GM19455 (cell line): ENCODE results near the gene MARCHF2.
A peak's percentile ranks its signal among the peaks of the same experiment; 100 is the strongest.
"Not testable (repeated sequence)": the region's sequence is repeated elsewhere in the genome, so short reads cannot be mapped to it uniquely, and the experiment has no call there.

ENCODE experiments used
- ATAC-seq: cut with Tn5 transposase; IDR thresholded peaks from one replicate; pipeline ENCODE4 v1.9.1; 2021; ENCODE audit not compliant: unreplicated experiment

Gene MARCHF2, protein sequence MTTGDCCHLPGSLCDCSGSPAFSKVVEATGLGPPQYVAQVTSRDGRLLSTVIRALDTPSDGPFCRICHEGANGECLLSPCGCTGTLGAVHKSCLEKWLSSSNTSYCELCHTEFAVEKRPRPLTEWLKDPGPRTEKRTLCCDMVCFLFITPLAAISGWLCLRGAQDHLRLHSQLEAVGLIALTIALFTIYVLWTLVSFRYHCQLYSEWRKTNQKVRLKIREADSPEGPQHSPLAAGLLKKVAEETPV

GRCh38 chr19:8412783-8413628 is at the start of gene MARCHF2:
TSS of gene MARCHF2 (plus strand) at chr19:8413305. CDS start at chr19:8421841, 8,536 bp downstream.
- ATAC-seq = peak; percentile 98

DNA sequence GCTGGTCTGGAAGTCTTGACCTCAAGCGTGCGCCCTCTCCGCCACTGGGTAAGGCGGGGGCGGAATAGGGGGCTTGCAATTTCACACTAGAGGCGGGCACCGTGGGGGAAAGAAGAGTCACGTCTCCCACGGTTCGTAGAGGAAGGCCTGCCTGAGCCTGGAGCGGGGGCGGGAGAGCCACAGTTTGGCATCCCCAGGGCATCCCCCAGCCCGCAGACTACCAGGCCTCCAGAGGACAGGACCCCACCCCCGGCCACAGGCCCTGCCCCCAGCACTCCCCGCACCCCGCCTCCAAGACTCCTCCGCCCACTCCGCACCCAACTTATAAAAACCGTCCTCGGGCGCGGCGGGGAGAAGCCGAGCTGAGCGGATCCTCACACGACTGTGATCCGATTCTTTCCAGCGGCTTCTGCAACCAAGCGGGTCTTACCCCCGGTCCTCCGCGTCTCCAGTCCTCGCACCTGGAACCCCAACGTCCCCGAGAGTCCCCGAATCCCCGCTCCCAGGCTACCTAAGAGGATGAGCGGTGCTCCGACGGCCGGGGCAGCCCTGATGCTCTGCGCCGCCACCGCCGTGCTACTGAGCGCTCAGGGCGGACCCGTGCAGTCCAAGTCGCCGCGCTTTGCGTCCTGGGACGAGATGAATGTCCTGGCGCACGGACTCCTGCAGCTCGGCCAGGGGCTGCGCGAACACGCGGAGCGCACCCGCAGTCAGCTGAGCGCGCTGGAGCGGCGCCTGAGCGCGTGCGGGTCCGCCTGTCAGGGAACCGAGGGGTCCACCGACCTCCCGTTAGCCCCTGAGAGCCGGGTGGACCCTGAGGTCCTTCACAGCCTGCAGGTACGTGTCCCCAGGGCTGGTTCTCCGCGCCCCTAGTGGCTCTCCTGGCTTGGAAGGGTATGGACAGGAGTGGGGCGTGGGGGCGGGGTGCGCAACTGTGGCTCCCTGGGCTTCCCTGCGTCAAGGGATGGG is 49.0 kb upstream of the MARCHF2 start, which contains the start of gene ANGPTL4:
Gene ANGPTL4 (plus strand): TSS at position 353 of the 969 bp plus-strand sequence. CDS start 167 bp downstream, at position 520.
- ATAC-seq = no peak

DNA sequence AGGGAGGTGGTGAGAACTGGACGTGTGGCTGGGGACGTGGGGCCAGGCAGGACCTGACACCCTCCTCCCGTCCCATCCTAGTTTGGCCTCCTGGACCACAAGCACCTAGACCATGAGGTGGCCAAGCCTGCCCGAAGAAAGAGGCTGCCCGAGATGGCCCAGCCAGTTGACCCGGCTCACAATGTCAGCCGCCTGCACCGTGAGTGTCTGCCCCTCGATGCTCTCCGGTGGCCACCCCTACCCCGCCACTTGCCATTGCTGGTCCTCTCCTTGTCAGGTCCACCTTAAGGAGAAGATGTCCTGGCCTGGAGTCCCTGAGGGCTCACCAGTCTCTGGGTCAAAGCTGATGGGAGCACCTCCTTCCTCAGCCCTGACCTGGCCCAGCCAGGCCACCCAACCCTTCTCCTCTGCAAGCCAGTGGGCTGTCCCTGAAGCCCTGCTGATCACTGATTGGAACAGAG is 47.0 kb upstream of the MARCHF2 start:
- no peak for ATAC-seq

GRCh38 chr19:8366961-8367326 is 46.2 kb upstream of the MARCHF2 start:
- ATAC-seq = no peak

DNA sequence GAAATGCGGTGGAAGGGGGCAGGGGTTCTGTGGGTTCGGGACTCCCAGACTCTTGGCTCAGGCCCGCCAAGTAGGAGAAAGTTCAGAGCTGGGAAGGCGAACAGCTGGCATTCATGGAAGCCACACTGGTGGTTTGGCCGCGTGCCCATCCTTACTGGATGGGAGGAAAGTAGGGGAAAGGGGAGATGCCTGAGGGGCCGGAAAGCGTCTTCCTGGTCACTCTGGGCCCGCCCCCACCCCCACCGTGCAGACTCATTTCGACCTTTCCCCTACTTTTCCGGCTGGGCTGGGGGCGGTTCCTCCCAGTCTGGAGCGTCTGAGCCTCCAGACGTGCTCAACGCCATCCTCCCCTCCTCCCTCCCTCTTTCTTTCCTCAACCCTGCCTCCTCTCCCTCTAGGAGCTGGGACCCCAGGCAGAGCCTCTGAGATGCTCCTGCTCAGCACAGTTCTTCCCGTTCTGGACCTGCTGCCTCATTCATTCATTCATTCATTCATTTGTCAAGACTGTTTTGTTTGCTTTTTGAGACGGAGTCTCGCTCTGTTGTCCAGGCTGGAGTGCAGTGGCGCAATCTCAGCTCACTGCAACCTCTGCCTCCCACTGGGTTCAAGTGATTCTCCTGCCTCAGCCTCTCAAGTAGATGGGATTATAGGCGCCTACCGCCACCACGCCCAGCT is 45.6 kb upstream of the MARCHF2 start:
- ATAC-seq = no peak

DNA sequence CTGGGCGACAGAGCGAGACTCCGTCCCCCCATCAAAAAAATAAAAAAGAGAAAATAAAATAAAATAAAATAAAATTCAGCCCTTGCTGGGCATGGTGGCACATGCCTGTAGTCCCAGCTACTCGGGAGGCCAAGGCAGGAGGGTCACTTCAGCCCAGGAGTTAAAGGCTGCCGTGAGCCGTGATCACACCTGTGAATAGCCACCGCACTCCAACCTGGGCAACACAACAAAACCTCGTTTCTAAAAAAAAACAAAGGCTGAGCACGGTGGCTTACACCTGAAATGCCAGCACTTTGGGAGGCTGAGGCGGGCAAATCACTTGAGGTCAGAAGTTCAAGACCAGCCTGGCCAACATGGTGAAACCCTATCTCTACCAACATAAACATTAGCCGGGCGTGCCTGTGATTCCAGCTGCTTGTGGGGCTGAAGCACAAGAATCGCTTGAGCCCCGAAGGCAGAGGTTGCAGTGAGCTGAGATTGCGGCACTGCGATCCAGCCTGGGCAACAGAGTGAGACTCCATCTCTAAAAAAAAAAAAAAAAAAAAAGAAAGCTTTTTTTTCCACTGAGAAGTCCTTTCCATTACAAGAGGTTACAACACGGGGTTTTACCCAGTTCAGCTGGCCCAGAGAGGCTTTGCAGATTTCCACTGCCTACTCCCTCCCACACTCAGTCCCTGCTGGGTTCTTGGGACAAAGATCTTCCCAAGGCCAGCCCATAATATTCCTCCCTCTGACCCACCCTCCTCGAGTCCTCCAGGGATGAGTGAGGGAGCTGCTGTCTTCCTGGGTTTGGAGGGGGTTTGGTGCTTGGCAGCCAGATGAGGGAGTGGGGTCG is 42.7 kb upstream of the MARCHF2 start:
- ATAC-seq = no peak

DNA sequence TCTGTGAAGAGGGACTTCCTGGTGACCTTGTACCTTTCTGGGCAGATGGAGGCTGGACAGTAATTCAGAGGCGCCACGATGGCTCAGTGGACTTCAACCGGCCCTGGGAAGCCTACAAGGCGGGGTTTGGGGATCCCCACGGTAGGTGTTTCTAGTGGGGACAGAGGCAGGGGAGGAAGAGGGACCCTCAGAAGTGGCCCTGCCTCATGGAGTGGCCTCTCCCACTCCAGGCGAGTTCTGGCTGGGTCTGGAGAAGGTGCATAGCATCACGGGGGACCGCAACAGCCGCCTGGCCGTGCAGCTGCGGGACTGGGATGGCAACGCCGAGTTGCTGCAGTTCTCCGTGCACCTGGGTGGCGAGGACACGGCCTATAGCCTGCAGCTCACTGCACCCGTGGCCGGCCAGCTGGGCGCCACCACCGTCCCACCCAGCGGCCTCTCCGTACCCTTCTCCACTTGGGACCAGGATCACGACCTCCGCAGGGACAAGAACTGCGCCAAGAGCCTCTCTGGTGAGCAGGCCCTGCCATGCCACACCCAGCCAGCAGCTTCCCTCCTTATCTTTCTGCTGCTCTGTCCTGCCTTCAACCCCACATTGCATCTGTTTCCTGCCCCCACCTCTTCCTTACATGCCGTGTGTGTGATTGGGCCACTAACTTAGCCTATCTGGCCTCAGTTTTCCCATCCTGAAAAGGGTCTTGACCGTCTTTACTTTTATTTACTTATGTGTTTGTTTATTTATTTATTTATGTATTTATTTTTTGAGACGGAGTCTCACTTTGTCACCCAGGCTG is 41.9 kb upstream of the MARCHF2 start:
- no peak for ATAC-seq

DNA sequence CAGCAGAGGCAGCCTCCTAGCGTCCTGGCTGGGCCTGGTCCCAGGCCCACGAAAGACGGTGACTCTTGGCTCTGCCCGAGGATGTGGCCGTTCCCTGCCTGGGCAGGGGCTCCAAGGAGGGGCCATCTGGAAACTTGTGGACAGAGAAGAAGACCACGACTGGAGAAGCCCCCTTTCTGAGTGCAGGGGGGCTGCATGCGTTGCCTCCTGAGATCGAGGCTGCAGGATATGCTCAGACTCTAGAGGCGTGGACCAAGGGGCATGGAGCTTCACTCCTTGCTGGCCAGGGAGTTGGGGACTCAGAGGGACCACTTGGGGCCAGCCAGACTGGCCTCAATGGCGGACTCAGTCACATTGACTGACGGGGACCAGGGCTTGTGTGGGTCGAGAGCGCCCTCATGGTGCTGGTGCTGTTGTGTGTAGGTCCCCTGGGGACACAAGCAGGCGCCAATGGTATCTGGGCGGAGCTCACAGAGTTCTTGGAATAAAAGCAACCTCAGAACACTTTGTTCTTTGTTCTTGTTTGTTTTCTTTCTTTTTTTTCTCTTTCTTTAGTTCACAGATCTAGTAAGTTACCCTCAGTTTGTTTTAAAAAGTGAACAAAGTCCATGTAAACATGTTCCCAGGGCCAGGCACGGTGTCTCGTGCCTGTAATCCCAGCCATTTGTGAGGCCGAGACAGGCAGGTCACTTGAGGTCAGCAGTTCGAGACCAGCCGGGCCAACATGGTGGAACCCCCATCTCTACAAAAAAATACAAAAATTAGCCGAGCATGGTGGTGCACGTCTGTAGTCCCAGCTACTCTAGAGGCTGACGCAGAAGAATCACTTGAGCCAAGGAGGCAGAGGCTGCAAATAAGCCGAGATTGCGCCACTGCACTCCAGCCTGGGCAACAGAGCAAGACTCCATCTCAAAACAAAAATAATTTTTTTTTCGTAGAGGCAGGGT is 39.0 kb upstream of the MARCHF2 start:
- no peak for ATAC-seq

DNA sequence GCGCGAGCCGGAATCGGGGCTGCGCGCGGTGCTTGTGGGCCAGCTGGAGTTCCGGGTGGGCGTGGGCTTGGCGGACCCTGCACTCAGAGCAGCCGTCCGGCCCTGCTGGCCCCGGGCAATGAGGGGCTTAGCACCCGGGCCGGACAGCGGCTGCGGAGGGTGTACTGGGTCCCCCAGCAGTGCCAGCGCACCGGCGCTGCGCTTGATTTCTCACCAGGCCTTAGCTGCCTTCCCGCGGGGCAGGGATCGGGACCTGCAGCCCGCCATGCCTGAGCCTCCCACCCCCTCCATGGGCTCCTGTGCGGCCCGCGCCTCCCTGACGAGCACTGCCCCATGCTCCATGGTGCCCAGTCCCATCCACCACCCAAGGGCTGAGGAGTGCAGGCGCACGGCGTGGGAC is 37.3 kb upstream of the MARCHF2 start:
- ATAC-seq = not testable (repeated sequence)

DNA sequence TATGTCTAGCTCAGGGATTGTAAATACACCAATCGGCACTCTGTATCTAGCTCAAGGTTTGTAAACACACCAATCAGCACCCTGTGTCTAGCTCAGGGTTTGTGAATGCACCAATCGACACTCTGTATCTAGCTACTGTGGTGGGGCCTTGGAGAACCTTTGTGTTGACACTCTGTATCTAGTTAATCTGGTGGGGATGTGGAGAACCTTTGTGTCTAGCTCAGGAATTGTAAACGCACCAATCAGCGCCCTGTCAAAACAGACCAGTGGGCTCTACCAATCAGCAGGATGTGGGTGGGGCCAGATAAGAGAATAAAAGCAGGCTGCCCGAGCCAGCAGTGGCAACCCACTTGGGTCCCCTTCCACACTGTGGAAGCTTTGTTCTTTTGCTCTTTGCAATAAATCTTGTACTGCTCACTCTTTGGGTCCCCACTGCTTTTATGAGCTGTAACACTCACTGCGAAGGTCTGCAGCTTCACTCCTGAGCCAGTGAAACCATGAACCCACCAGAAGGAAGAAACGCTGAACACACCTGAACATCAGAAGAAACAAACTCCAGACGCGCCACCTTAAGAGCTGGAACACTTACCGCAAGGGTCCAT is 36.6 kb upstream of the MARCHF2 start:
- ATAC-seq = not testable (repeated sequence)

DNA sequence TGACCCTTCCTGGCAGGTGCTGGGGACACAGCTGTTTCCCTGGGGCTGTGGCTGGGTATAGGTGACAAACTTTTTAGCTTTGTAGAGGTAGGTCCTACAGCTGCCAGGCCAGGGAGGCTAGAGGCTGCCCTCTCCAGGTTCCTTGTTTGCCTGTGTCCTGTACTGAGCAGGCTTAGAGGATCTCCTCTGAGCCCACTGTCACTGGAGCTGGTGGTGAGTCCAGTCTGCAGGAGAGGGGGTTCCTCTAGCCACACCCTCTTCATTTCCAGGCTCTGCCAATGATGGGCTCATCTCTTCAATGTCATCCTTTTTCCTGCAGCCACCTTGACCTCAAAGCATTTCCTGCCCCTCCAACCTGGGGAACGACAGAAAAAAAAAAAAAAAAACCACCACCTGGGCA is 35.5 kb upstream of the MARCHF2 start:
- ATAC-seq = no peak

- ATAC-seq = not testable (repeated sequence)
Measured at GRCh38 chr19:8379156-8379891, 33.8 kb upstream of the MARCHF2 start.

DNA sequence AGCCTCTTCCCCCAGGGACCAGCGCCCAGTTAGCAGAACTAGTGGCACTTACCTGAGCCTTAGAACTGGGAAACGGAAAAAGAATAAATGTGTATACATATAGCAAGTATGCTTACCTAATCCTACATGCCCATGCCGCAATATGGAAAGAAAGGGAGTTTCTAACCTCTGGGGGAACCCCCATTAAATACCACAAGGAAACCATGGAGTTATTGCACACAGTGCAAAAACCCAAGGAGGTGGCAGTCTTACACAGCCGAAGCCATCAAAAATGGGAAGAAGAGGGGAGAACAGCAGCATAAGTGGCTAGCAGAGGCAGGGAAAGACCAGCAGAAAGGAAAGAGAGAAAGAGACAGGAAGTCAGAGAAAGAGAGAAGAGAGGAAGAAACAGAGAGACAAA is 28.5 kb upstream of the MARCHF2 start:
- not testable (repeated sequence) for ATAC-seq

DNA sequence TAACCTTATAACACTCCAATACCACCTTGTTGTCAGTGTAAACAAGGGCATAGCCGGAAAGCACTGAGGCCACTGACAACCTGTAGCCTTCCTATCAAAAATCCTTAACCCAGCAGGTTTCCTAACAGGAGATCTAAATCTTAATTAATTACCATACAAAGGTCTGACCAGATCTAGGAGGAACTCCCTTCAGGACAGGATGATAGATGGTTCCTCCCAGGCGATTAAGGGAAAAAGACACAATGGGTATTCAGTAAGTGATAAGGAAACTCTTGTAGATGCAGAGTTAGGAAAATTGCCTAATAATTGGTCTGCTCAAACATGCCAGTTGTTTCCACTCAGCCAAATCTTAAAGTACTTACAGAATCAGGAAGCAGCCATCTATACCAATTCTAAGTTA is 28.0 kb upstream of the MARCHF2 start:
- not testable (repeated sequence) for ATAC-seq

DNA sequence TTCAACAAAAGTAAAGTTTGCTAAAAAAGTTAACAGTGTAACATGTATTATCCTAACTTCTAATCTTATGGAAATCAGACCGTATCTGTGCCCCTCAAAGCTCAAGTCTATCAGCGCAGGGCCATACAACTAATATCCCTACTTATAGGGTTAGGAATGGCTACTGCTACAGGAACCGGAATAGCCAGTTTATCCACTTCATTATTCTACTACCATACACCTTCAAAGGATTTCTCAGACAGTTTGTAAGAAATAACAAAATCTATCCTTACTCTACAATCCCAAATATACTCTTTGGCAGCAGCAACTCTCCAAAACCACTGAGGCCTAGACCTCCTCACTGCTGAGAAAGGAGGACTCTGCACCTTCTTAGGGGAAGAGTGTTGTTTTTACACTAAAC is 27.5 kb upstream of the MARCHF2 start:
- ATAC-seq = not testable (repeated sequence)

DNA sequence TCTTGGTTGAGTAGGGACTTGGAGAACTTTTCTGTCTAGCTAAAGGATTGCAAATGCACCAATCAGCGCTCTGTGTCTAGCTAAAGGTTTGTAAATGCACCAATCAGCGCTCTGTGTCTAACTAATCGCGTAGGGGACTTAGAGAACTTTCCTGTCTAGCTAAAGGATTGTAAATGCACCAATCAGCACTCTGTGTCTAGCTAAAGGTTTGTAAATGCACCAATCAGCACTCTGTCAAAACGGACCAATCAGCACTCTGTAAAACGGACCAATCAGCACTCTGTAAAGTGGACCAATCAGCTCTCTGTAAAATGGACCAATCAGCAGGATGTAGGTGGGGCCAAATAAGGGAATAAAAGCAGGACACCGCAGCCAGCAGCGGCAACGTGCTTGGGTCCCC is 26.7 kb upstream of the MARCHF2 start:
- ATAC-seq = not testable (repeated sequence)

GRCh38 chr19:8386990-8387389 is 26.1 kb upstream of the MARCHF2 start:
- ATAC-seq = no peak
